Activated CD4-positive, alpha-beta T cell treated with anti-CD3 and anti-CD28 coated beads for 36 hours (primary cell): Measurements from ENCODE around the gene EPB41. TPM values are rescaled to one million over a fixed set of nuclear protein-coding genes. Genes with fewer than 3 reads are reported as not detected.
A peak's percentile ranks its signal among the peaks of the same experiment; 100 is the strongest.
"Not testable (repeated sequence)": the region's sequence is repeated elsewhere in the genome, so short reads cannot be mapped to it uniquely, and the experiment has no call there.

Experiments used
- ATAC-seq: fragments of 200-7000 bp; cut with Tn5 transposase; one replicate; pipeline ENCODE4 v1.10.0; 2021; ENCODE audit warnings: mild to moderate bottlenecking, moderate library complexity
- CTCF ChIA-PET: fragments of 350-600 bp; sonication (Branson Sonifier 250); formaldehyde crosslinking; loops from one replicate; lab custom pipeline; 2021; ENCODE audit warnings: antibody characterized with exemption; lab: Charles Lee
- POLR2A ChIA-PET: fragments of 350-600 bp; sonication (Branson Sonifier 250); formaldehyde crosslinking; loops from one replicate; lab custom pipeline; 2021; ENCODE audit warnings: antibody characterized with exemption, inconsistent platforms; lab: Charles Lee
- DNase-seq: peaks from one replicate; pipeline ENCODE4 v3.0.0-alpha.2; 2020
- H3K27ac Mint-ChIP-seq: one replicate; pipeline ENCODE4 v1.8.0; 2021; ENCODE audit warnings: mixed read lengths
- H3K27me3 Mint-ChIP-seq: one replicate; pipeline ENCODE4 v1.8.0; 2021; ENCODE audit warnings: mixed read lengths
- H3K36me3 Mint-ChIP-seq: one replicate; pipeline ENCODE4 v1.8.0; 2021; ENCODE audit warnings: low read depth, mixed read lengths
- H3K4me1 Mint-ChIP-seq: one replicate; pipeline ENCODE4 v1.8.0; 2021; ENCODE audit warnings: mixed read lengths
- H3K4me3 Mint-ChIP-seq: one replicate; pipeline ENCODE4 v1.8.0; 2021; ENCODE audit warnings: mild to moderate bottlenecking, moderate library complexity, mixed read lengths
- H3K9me3 Mint-ChIP-seq: one replicate; pipeline ENCODE4 v1.8.0; 2021; ENCODE audit warnings: low read depth, mixed read lengths
- intact Hi-C, 2 experiments: fragments of 100-400 bp; cut with DNase I in 1 of 2; cut with micrococcal nuclease in 1 of 2; formaldehyde crosslinking; loops; one replicate each; pipeline versions ENCODE4 v1.14.2 to v1.15.1; 2022 to 2024; cut with DNase I, micrococcal nuclease
- total RNA-seq, 2 experiments: library from RNA; stranded (reverse); gene quantifications; one replicate each; pipeline ENCODE4 v1.2.3, GENCODE V29; 2021

Gene EPB41
- total RNA-seq, 2 experiments from 2014 or later, result 75.5 to 130 TPM

GRCh38 chr1:28943581-28943980, 29.2 kb downstream of the EPB41 start:
- H3K9me3 Mint-ChIP-seq, H3K27ac Mint-ChIP-seq, POLR2A ChIA-PET, ATAC-seq, intact Hi-C loops, H3K4me3 Mint-ChIP-seq, H3K36me3 Mint-ChIP-seq, H3K27me3 Mint-ChIP-seq, DNase-seq, CTCF ChIA-PET: not testable (repeated sequence)
- peaks cover 66% of the 10 kb centered on the region for H3K4me1 Mint-ChIP-seq

GRCh38 chr1:28950006-28950405, 35.6 kb downstream of the EPB41 start:
- Mint-ChIP-seq H3K4me3 (no peak overlapping the region), H3K36me3 (peaks cover 6% of the 10 kb centered on the region), H3K4me1 (peaks cover 41% of the 10 kb centered on the region), H3K9me3 (no peaks in the 10 kb centered on the region), H3K27ac (no peak overlapping the region), H3K27me3 (no peaks in the 10 kb centered on the region)
- ATAC-seq (no peak), DNase-seq (no peak)
- CTCF ChIA-PET, result interaction anchor here (0.6 kb wide), 1 partner anchor 13 kb away, joined by 3 read pairs; no protein-coding TSS in a partner anchor
- intact Hi-C loops, result no loop called here
- POLR2A ChIA-PET, result interaction anchor here (0.6 to 1.0 kb wide), 2 partner anchors 8 to 31 kb away, joined by 3 read pairs; no protein-coding TSS in a partner anchor

- H3K4me1 Mint-ChIP-seq, result peaks cover 45% of the 10 kb centered on the region
- H3K4me3 Mint-ChIP-seq, result no peak overlapping the region
- no peak overlapping the region for H3K27ac Mint-ChIP-seq
- H3K9me3 Mint-ChIP-seq, result no peaks in the 10 kb centered on the region
- intact Hi-C loops, result no loop called here
- H3K36me3 Mint-ChIP-seq, result peaks cover 7% of the 10 kb centered on the region
- DNase-seq, result no peak
- ChIA-PET POLR2A (no interaction called here), CTCF (no interaction called here)
- no peak for ATAC-seq
- H3K27me3 Mint-ChIP-seq, result no peaks in the 10 kb centered on the region
Measured at GRCh38 chr1:28950449-28950848, 36.1 kb downstream of the EPB41 start.

- peaks cover 9% of the 10 kb centered on the region for H3K36me3 Mint-ChIP-seq
- H3K27ac Mint-ChIP-seq, result no peak overlapping the region
- DNase-seq, result no peak
- H3K9me3 Mint-ChIP-seq, result no peaks in the 10 kb centered on the region
- ATAC-seq, result no peak
- intact Hi-C loops, result no loop called here
- CTCF ChIA-PET, result no interaction called here
- H3K4me3 Mint-ChIP-seq, result no peak overlapping the region
- H3K27me3 Mint-ChIP-seq, result no peaks in the 10 kb centered on the region
- peaks cover 51% of the 10 kb centered on the region for H3K4me1 Mint-ChIP-seq
- POLR2A ChIA-PET, result interaction anchor here (0.8 kb wide), 1 partner anchor 14 kb away, joined by 3 read pairs; no protein-coding TSS in a partner anchor
Measured at GRCh38 chr1:28954126-28954726, 39.9 kb downstream of the EPB41 start.

- POLR2A ChIA-PET, result interaction anchor here (1.0 kb wide), 1 partner anchor 71 kb away, joined by 3 read pairs; no protein-coding TSS in a partner anchor
- Mint-ChIP-seq H3K27me3 (no peaks in the 10 kb centered on the region), H3K36me3 (peaks cover 9% of the 10 kb centered on the region), H3K27ac (peak overlapping the region; percentile 32), H3K9me3 (no peaks in the 10 kb centered on the region), H3K4me3 (no peak overlapping the region), H3K4me1 (peaks cover 47% of the 10 kb centered on the region)
- CTCF ChIA-PET, result interaction anchor here (1.3 kb wide), 1 partner anchor 79 kb away, joined by 3 read pairs; no protein-coding TSS in a partner anchor
- ATAC-seq (peak; percentile 95), DNase-seq (peak; percentile 39)
- intact Hi-C loops, result no loop called here
Measured at GRCh38 chr1:28956038-28956464, 41.7 kb downstream of the EPB41 start.

GRCh38 chr1:28962114-28962831, 47.9 kb downstream of the EPB41 start:
- Mint-ChIP-seq H3K36me3 (peaks cover 11% of the 10 kb centered on the region), H3K4me3 (peak overlapping the region; percentile 19), H3K27ac (peak overlapping the region; percentile 25), H3K4me1 (peaks cover 66% of the 10 kb centered on the region)
- not testable (repeated sequence) for H3K9me3 Mint-ChIP-seq, H3K27me3 Mint-ChIP-seq
- POLR2A ChIA-PET, result interaction anchor here (0.6 to 0.9 kb wide), 2 partner anchors 10 to 319 kb away, joined by 3 read pairs; partner anchors contain the start of gene TAF12
- DNase-seq (peak; percentile 71), ATAC-seq (peak; percentile 90)
- CTCF ChIA-PET, result interaction anchor here (0.5 to 3.5 kb wide), 6 partner anchors 11 to 196 kb away, joined by 3 to 13 read pairs (median 3); no protein-coding TSS in a partner anchor
- intact Hi-C loops, result loop anchor here (1.0 to 5.0 kb wide), 10 partner anchors 10 to 820 kb away; partner anchors contain the start of gene SRSF4 (in 2 of the 2)

- CTCF ChIA-PET, result no interaction called here
- Mint-ChIP-seq H3K36me3 (peaks cover 9% of the 10 kb centered on the region), H3K27me3 (no peaks in the 10 kb centered on the region), H3K27ac (peak overlapping the region; percentile 37), H3K9me3 (no peaks in the 10 kb centered on the region), H3K4me1 (peaks cover 58% of the 10 kb centered on the region), H3K4me3 (no peak overlapping the region)
- ATAC-seq (peak; percentile 34), DNase-seq (no peak)
- intact Hi-C loops, result no loop called here
- POLR2A ChIA-PET, result no interaction called here
Measured at GRCh38 chr1:28965271-28965870, 51.0 kb downstream of the EPB41 start.

GRCh38 chr1:28966617-28967016, 52.2 kb downstream of the EPB41 start:
- H3K4me3 Mint-ChIP-seq, result no peak overlapping the region
- no peaks in the 10 kb centered on the region for H3K9me3 Mint-ChIP-seq
- intact Hi-C loops, result no loop called here
- peaks cover 10% of the 10 kb centered on the region for H3K36me3 Mint-ChIP-seq
- ChIA-PET CTCF (no interaction called here), POLR2A (no interaction called here)
- H3K27ac Mint-ChIP-seq, result no peak overlapping the region
- ATAC-seq (no peak), DNase-seq (no peak)
- H3K27me3 Mint-ChIP-seq, result no peaks in the 10 kb centered on the region
- peaks cover 63% of the 10 kb centered on the region for H3K4me1 Mint-ChIP-seq

GRCh38 chr1:28971980-28972771, 57.8 kb downstream of the EPB41 start:
- H3K4me3 Mint-ChIP-seq, result peak overlapping the region; percentile 27
- H3K27ac Mint-ChIP-seq, result peak overlapping the region; percentile 81
- H3K4me1 Mint-ChIP-seq, result peaks cover 61% of the 10 kb centered on the region

GRCh38 chr1:28973596-28974421, 59.4 kb downstream of the EPB41 start:
- ChIA-PET POLR2A (no interaction called here), CTCF (interaction anchor here (1.1 to 2.2 kb wide), 3 partner anchors 10 to 92 kb away, joined by 4 to 13 read pairs (median 5); no protein-coding TSS in a partner anchor)
- peak overlapping the region; percentile 35 for H3K27ac Mint-ChIP-seq
- H3K4me3 Mint-ChIP-seq, result no peak overlapping the region
- peaks cover 73% of the 10 kb centered on the region for H3K4me1 Mint-ChIP-seq
- H3K27me3 Mint-ChIP-seq, result no peaks in the 10 kb centered on the region
- peaks cover 22% of the 10 kb centered on the region for H3K36me3 Mint-ChIP-seq
- DNase-seq, result no peak
- intact Hi-C loops, result loop anchor here (2.0 kb wide), 2 partner anchors 59 to 87 kb away; partner anchors contain the start of gene EPB41 (in 1 of the 2)
- H3K9me3 Mint-ChIP-seq, result no peaks in the 10 kb centered on the region
- ATAC-seq, result no peak

More at GRCh38 chr1:28971980-28972771, 57.8 kb downstream of the EPB41 start:
- peak; percentile 89 for ATAC-seq
- intact Hi-C loops, result loop anchor here (1.0 to 2.0 kb wide), 5 partner anchors 10 to 90 kb away; partner anchors contain the start of gene EPB41 (in 2 of the 2)
- CTCF ChIA-PET, result interaction anchor here (0.6 to 2.2 kb wide), 4 partner anchors 9 to 548 kb away, joined by 3 to 13 read pairs (median 4); no protein-coding TSS in a partner anchor
- Mint-ChIP-seq H3K9me3 (no peaks in the 10 kb centered on the region), H3K36me3 (peaks cover 22% of the 10 kb centered on the region), H3K27me3 (no peaks in the 10 kb centered on the region)
- peak; percentile 46 for DNase-seq
- POLR2A ChIA-PET, result interaction anchor here (0.7 to 1.0 kb wide), 2 partner anchors 10 to 36 kb away, joined by 3 to 6 read pairs; no protein-coding TSS in a partner anchor
